ENCODE data around the gene CELSR2.
A peak's percentile ranks its signal among the peaks of the same experiment; 100 is the strongest.
"Not testable (repeated sequence)": the region's sequence is repeated elsewhere in the genome, so short reads cannot be mapped to it uniquely, and the experiment has no call there.

The CELSR2 gene

DNA sequence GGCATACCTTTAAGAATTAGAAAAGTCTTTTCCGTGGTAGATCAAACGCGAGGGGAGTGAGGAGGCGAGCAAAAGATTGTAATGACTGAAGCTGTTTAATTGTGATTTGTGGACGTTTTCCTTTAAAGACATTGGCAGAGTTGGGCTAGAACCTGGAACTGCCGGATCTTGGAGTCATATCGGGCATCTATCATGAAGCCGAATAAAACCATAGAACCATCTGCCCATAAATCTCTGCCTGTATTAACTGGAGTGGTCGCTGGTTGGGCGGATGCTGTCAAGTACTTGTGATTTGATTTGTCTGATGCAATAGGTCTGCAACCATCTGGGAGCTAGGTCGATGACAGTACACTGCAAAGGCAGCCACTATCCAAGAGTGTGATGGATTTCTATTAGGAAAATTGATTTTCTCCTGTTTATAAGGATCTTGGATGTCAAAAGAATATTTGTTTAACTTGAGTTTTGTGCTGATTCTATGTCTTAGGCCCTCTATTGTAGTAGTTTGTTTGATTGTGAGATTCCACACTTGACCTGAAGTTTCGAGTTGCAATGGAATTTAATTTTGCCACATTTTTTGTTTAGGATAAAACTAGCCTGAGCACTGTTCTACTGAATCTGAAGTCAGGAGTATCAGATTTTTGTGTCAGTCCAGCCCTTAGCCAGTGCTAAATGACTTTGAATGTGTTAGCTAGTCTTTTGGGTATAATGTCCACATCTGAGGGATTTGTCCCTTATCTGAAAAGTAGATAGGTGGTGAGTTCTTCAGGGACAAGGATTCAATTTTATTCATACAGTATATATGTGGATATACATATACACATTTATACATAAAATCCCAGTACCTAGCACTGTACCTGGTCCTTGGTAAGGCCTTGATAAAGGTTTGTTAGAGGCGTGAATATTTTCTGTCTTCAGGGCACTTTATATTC lies 34.4 kb upstream of the CELSR2 start:
- no peaks in the 10 kb centered on the region for H3K9me3 ChIP-seq (ENCODE audit: control insufficient read depth, insufficient read depth, low read length)
- H3K9ac ChIP-seq (ENCODE audit: low read depth, low read length) = peak overlapping the region; percentile 92
- H3K36me3 ChIP-seq (ENCODE audit: insufficient read depth, low read length) = peaks cover 15% of the 10 kb centered on the region
- H3K4me1 ChIP-seq (ENCODE audit: insufficient read depth, low read length) = 0 out of 2 replicates have a peak, but pooled peaks cover 3% of the 10 kb centered on the region

DNA sequence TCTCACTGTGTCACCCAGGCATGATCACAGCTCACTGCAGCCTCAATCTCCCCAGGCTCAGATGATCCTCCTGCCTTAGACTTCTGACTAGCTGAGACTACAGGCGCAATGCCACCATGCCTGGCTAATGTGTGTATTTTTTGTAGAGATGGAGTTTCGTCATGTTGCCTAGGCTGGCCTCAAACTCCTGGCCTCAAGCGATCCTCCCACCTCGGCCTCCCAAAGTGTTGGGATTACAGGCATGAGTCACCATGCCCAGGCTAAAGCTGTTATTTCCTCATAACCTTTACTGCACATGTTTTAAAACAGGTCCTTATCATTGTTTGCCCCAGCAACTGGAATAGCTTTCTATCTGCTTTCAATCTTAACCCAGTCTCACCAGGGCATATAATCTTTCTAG lies 32.7 kb upstream of the CELSR2 start:
- Histone ChIP-seq H3K36me3 (ENCODE audit: insufficient read depth, low read length) (peaks cover 15% of the 10 kb centered on the region), H3K4me1 (ENCODE audit: insufficient read depth, low read length) (0 out of 2 replicates have a peak, but pooled peaks cover 3% of the 10 kb centered on the region), H3K9ac (ENCODE audit: low read depth, low read length) (no peak overlapping the region), H3K9me3 (ENCODE audit: control insufficient read depth, insufficient read depth, low read length) (no peaks in the 10 kb centered on the region)

DNA sequence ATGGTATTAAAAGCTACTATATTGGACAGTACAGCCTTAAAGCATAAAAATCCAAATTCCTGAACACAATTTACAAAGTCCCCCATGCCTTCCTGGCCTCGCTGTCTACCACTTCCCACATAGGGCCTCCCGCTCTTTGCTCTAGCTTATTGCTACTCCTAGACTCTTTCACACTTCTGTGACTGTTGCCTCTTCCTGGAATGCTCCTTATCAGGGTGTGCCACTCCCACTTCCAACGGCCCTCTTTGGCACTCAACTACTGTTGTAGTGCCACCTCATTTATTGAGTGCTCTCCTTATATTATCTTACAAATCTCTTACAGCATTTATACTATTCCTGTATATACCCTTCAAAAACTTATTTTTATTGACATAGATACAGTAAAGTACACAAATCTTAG lies 30.8 kb upstream of the CELSR2 start:
- peaks cover 15% of the 10 kb centered on the region for H3K36me3 ChIP-seq (ENCODE audit: insufficient read depth, low read length)
- no peaks in the 10 kb centered on the region for H3K9me3 ChIP-seq (ENCODE audit: control insufficient read depth, insufficient read depth, low read length)
- 0 out of 2 replicates have a peak, but pooled peaks cover 3% of the 10 kb centered on the region for H3K4me1 ChIP-seq (ENCODE audit: insufficient read depth, low read length)
- no peak overlapping the region for H3K9ac ChIP-seq (ENCODE audit: low read depth, low read length)

DNA sequence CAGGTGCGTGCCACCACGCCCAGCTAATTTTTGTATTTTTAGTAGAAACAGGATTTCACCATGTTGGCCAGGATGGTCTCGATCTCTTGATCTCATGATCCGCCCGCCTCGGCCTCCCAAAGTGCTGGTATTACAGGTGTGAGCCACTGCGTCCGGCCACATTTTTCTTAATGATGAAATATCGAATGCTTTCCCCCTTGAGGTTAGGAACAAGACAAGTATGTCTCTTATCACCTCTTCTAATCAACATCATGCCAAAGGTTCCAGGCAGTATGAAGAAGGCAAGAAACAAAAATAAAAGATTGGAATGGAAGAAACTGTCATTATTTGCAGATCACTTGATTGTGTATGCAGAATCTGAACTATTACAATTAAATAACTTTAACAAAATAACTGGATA lies 28.1 kb upstream of the CELSR2 start:
- H3K36me3 ChIP-seq (ENCODE audit: insufficient read depth, low read length) = peaks cover 11% of the 10 kb centered on the region
- not testable (repeated sequence) for H3K4me1 ChIP-seq (ENCODE audit: insufficient read depth, low read length); H3K9ac ChIP-seq (ENCODE audit: low read depth, low read length); H3K9me3 ChIP-seq (ENCODE audit: control insufficient read depth, insufficient read depth, low read length)

DNA sequence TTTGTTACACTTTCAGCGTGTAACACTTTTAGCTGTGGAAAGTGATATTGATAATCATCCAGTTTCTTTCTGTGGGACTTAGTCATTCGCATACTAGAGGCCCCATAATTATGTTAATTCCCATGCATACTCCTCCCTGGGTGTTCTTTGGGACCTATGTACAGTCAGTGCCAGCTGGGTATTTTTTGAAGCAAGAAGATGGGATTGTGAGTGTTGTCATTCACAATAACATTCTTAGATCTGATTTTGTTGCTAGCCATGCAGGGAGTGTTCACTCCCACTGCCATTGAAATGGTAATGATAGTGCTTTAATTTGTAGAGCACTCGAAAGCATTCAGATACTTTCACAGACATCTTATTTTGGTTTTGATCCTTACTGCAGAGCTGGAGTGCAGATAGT lies 24.0 kb upstream of the CELSR2 start:
- Histone ChIP-seq H3K4me1 (ENCODE audit: insufficient read depth, low read length) (peaks cover 21% of the 10 kb centered on the region), H3K9me3 (ENCODE audit: control insufficient read depth, insufficient read depth, low read length) (no peaks in the 10 kb centered on the region), H3K9ac (ENCODE audit: low read depth, low read length) (no peak overlapping the region), H3K36me3 (ENCODE audit: insufficient read depth, low read length) (peaks cover 3% of the 10 kb centered on the region; the same call in 1 of the 2 replicates)

DNA sequence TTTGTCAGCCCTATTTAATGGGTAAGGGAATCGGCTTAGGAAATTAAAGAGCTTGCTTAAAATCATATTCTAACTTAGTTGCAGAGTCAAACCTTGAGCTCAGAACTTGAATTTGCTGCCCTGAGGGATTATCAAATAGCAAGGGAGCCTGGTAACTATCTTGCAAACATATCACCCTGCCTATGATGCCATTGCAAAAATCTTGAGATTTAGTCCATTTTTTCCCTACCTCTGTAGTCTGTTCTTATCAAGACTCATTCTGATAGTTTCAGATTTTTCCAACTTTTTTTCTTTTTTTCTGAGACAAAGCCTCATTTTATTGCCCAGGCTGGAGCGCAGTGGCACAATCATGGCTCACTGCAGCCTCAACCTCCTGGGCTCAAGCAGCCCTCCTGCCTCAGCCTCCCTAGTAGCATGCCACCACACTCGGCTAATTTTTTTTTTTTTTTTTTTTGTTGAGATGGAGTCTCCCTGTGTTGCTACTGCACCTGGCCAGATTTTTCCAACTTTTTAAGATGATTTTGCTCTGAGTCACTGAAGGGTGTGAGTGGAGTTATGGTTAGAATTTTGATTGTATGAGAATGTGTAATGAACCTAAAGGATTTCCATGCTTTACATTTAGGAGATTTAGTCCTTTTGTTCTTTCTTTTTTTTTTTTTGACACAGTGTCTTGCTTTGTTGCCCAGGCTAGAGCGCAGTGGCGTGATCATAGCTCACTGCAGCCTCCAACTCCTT lies 23.5 kb upstream of the CELSR2 start:
- peaks cover 25% of the 10 kb centered on the region for H3K4me1 ChIP-seq (ENCODE audit: insufficient read depth, low read length)
- H3K9me3 ChIP-seq (ENCODE audit: control insufficient read depth, insufficient read depth, low read length) = no peaks in the 10 kb centered on the region
- H3K9ac ChIP-seq (ENCODE audit: low read depth, low read length) = no peak overlapping the region
- peaks cover 8% of the 10 kb centered on the region for H3K36me3 ChIP-seq (ENCODE audit: insufficient read depth, low read length)

DNA sequence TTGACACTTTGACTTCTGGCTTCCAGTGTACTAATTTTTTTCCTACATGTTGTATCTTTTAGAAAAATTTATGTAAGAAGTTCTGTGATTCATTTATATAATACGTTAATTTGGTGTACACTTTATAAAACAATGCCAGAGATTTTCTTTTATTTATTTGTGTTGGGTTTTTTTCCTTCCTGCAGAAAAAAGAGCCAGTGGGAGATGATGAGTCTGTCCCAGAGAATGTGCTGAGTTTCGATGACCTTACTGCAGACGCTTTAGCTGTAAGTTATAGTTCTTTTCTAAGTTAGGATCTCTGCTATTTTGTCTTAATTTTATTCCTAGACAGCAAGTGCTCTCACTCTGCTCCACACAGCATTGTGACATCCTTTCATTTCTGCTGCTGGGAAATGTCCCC lies 21.2 kb upstream of the CELSR2 start:
- Histone ChIP-seq H3K9me3 (ENCODE audit: control insufficient read depth, insufficient read depth, low read length) (no peaks in the 10 kb centered on the region), H3K36me3 (ENCODE audit: insufficient read depth, low read length) (peaks cover 23% of the 10 kb centered on the region), H3K4me1 (ENCODE audit: insufficient read depth, low read length) (peaks cover 25% of the 10 kb centered on the region), H3K9ac (ENCODE audit: low read depth, low read length) (no peak overlapping the region)

DNA sequence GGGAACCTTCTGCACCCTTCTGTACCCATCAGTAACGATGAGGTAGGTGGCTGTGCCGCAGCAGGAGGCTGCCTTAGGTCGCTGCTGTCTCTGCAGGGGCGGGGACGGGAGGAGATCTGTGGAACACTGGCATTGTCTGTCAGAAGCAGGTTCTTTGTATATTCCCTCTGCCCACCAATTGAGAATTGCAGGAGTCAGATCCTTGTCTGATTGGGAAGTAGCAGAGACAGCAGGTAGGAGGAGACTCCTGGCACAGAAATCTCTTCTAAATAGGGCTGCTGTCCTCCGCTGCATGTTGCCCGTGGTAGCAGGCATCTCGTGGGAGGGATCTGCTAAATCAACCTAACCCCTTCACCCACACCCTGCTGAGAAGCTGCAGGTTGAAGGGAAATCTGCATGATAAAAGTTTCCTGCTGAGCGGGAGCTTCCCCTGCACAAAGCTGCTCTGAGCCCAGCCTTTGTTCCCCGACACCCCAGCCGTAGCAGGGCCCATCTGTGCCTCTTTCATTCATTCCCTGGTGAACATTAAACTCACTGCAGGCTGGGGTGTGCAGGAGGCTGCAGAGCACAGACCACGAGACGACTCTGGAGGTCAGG lies 19.7 kb upstream of the CELSR2 start:
- peaks cover 31% of the 10 kb centered on the region for H3K36me3 ChIP-seq (ENCODE audit: insufficient read depth, low read length)
- H3K9ac ChIP-seq (ENCODE audit: low read depth, low read length) = no peak overlapping the region

DNA sequence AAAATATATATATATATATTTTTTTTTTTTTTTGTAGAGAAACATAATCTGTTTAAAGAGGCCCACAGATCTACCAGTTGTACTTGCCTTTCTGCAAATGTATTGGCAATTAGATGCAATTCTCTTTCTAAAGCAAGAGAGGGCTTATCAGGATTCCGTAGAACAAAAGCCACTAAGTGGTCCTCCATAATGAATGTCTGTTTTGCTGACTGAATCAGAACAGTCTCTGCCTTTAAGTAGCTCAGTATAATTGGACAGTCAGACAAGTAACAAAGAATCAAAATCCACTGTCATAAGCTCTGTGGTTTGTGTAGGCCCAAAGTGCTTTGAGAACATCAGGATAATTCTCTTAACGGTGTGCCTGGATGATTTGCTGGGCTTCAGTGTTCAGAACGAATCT lies 18.3 kb upstream of the CELSR2 start:
- Histone ChIP-seq H3K4me1 (ENCODE audit: insufficient read depth, low read length) (peaks cover 20% of the 10 kb centered on the region), H3K9ac (ENCODE audit: low read depth, low read length) (no peak overlapping the region), H3K9me3 (ENCODE audit: control insufficient read depth, insufficient read depth, low read length) (no peaks in the 10 kb centered on the region), H3K36me3 (ENCODE audit: insufficient read depth, low read length) (peaks cover 38% of the 10 kb centered on the region)

More for the DNA sequence above, 19.7 kb upstream of the CELSR2 start:
- H3K9me3 ChIP-seq (ENCODE audit: control insufficient read depth, insufficient read depth, low read length) = no peaks in the 10 kb centered on the region
- H3K4me1 ChIP-seq (ENCODE audit: insufficient read depth, low read length) = peaks cover 25% of the 10 kb centered on the region

DNA sequence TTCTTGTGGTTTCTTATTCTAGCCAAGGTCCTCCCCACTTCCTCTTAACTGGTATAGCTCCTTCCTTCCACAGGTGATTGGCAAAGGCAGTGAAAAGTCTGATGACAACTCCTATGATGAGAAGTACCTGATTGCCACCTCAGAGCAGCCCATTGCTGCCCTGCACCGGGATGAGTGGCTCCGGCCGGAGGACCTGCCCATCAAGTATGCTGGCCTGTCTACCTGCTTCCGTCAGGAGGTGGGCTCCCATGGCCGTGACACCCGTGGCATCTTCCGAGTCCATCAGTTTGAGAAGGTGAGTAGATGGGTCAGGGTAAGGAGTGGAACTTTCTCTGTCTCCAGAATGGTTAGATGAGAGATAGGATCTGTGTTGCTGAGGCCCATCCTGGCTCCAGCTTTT lies 14.2 kb upstream of the CELSR2 start:
- Histone ChIP-seq H3K4me1 (ENCODE audit: insufficient read depth, low read length) (peaks cover 21% of the 10 kb centered on the region), H3K36me3 (ENCODE audit: insufficient read depth, low read length) (peaks cover 58% of the 10 kb centered on the region), H3K9ac (ENCODE audit: low read depth, low read length) (no peak overlapping the region), H3K9me3 (ENCODE audit: control insufficient read depth, insufficient read depth, low read length) (no peaks in the 10 kb centered on the region)

DNA sequence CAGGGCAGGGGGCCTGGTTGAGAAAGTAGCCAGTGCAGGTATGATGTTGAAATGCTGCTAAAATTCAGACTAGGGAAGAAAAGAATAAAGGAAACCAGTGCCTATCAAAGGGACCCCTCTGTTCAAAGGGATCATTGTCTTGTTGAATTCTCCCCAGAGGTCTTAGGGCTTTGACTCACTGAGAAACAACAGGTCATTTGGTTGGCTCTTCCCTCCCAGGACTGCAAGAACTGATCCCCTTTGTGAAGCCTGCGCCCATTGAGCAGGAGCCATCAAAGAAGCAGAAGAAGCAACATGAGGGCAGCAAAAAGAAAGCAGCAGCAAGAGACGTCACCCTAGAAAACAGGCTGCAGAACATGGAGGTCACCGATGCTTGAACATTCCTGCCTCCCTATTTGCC lies 11.8 kb upstream of the CELSR2 start:
- Histone ChIP-seq H3K9ac (ENCODE audit: low read depth, low read length) (no peak overlapping the region), H3K36me3 (ENCODE audit: insufficient read depth, low read length) (peaks cover 37% of the 10 kb centered on the region), H3K4me1 (ENCODE audit: insufficient read depth, low read length) (peaks cover 32% of the 10 kb centered on the region), H3K9me3 (ENCODE audit: control insufficient read depth, insufficient read depth, low read length) (no peaks in the 10 kb centered on the region)

DNA sequence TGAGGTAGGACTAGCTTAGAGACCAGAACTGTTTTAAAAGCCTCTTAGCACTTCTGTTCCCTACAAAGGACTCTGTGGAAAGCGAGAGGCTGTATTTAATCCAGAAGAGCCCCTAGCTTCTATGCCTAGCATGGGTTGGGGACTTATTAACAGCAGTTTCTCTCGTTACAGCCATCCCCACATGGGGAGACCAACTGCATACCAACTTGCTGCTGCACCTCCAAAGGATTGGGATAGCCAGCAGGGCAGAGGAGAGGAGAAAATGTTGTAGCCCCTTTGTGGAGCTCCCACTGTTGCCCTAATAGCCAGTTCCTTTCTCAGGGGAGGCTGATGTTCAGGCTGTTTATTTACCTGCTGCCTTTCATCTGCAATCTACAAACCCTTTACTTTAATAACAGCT lies 11.0 kb upstream of the CELSR2 start:
- Histone ChIP-seq H3K4me1 (ENCODE audit: insufficient read depth, low read length) (peaks cover 32% of the 10 kb centered on the region), H3K36me3 (ENCODE audit: insufficient read depth, low read length) (peaks cover 34% of the 10 kb centered on the region), H3K9me3 (ENCODE audit: control insufficient read depth, insufficient read depth, low read length) (no peaks in the 10 kb centered on the region), H3K9ac (ENCODE audit: low read depth, low read length) (no peak overlapping the region)

DNA sequence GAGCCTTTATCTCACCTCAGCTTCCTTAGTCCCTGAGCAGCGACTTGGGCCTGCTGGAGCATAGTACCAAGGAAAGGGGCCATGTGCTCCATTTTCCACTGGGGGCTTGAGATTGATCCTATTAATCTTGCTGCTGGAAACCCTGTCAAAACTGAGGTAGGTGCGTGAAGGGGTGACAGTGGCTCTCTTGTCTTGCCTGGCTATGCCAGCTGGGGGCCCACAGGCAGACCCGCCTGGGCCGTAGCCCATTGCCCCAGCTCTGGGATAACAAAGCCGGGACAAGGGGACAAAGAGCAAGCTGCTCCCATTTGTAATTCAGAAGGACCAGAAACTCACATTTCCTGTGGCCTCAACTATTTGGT lies 10.3 kb upstream of the CELSR2 start:
- Histone ChIP-seq H3K9ac (ENCODE audit: low read depth, low read length) (no peak overlapping the region), H3K4me1 (ENCODE audit: insufficient read depth, low read length) (peaks cover 32% of the 10 kb centered on the region), H3K36me3 (ENCODE audit: insufficient read depth, low read length) (peaks cover 33% of the 10 kb centered on the region), H3K9me3 (ENCODE audit: control insufficient read depth, insufficient read depth, low read length) (no peaks in the 10 kb centered on the region)

DNA sequence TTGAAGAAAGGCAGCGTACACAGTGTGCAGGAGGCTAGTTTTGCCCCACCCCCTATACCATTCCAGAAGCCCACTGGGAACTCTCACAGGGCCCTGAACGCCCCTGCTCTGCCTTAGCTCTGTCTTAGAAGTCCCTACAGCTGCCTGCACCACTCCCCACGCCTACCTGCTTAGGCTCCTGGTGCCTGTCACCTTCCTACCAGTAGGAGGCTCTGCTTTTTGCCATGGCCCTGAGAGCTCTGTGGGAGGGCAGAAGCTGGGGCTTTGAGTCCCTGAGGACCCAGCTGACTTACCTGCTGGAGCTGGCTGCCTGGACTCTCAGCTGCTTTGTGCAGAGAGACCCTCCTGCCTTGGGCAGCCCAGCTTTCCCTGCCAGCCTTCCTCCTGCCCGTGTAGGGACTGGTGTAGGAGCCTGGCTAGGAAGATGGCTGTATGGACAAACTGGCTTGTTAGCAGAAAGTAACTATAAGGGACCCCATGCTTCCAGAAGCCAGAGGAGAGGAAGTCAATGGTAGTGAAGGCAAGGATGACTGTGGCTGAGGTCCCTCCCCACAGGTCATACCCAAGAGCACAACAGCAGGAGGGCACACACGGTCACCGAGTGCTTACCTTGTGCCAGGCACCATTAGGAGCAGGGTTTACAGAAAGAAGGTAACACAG lies 9.8 kb upstream of the CELSR2 start:
- peaks cover 32% of the 10 kb centered on the region for H3K4me1 ChIP-seq (ENCODE audit: insufficient read depth, low read length)
- no peak overlapping the region for H3K9ac ChIP-seq (ENCODE audit: low read depth, low read length)
- no peaks in the 10 kb centered on the region for H3K9me3 ChIP-seq (ENCODE audit: control insufficient read depth, insufficient read depth, low read length)
- H3K36me3 ChIP-seq (ENCODE audit: insufficient read depth, low read length) = peaks cover 28% of the 10 kb centered on the region

Data from ES-I3 (cell line).